Smooth muscle cell (in vitro differentiated cells): Measurements from ENCODE around the gene BRINP2. TPM values are rescaled to one million over a fixed set of nuclear protein-coding genes. Genes with fewer than 3 reads are reported as not detected.

Experiments
- DNase-seq: peaks from one replicate; lab custom pipeline; 2025; ENCODE audit not compliant: unreplicated experiment; lab: John Stamatoyannopoulos, UW
- H2AFZ ChIP-seq: fragments of 200-600 bp; sonication (generic); 2 replicates; pipeline ENCODE4 v1.6.0; 2016; ENCODE audit warnings: antibody characterized with exemption, low read depth, mild to moderate bottlenecking
- H3F3A ChIP-seq: fragments of 200-600 bp; sonication (generic); 2 replicates; pipeline ENCODE4 v1.6.0; 2017; ENCODE audit warnings: antibody characterized with exemption, low read depth
- H3K27ac ChIP-seq: fragments of 200-600 bp; sonication (generic); 2 replicates; pipeline ENCODE4 v1.5.1; 2016; ENCODE audit warnings: low read depth, mild to moderate bottlenecking
- H3K27me3 ChIP-seq: fragments of 200-600 bp; sonication (generic); 2 replicates; pipeline ENCODE4 v1.6.1; 2016; ENCODE audit warnings: low read depth, mild to moderate bottlenecking
- H3K36me3 ChIP-seq: fragments of 200-600 bp; sonication (generic); 2 replicates; pipeline ENCODE4 v1.5.1; 2016; ENCODE audit warnings: low read depth
- H3K4me1 ChIP-seq: fragments of 200-600 bp; sonication (generic); 2 replicates; pipeline ENCODE4 v1.5.1; 2016; ENCODE audit warnings: low read depth
- H3K4me2 ChIP-seq: fragments of 200-600 bp; sonication (generic); 2 replicates; pipeline ENCODE4 v1.6.0; 2016; ENCODE audit warnings: mild to moderate bottlenecking
- H3K4me3 ChIP-seq: fragments of 200-600 bp; sonication (generic); 2 replicates; pipeline ENCODE4 v1.5.1; 2016; ENCODE audit warnings: mild to moderate bottlenecking
- H3K79me2 ChIP-seq: fragments of 200-600 bp; sonication (generic); 2 replicates; pipeline ENCODE4 v1.6.0; 2016; ENCODE audit warnings: low read depth, mild to moderate bottlenecking
- H3K9ac ChIP-seq: fragments of 200-600 bp; sonication (generic); 2 replicates; pipeline ENCODE4 v1.6.0; 2016; ENCODE audit warnings: low read depth
- H3K9me3 ChIP-seq: fragments of 200-600 bp; sonication (generic); replicated peaks from 2 replicates; pipeline ENCODE4 v1.5.1; 2016; ENCODE audit warnings: low read depth
- H4K20me1 ChIP-seq: fragments of 200-600 bp; sonication (generic); 2 replicates; pipeline ENCODE4 v1.6.0; 2016; ENCODE audit warnings: low read depth
- WGBS: methylation state at CpG from one replicate; pipeline ENCODE4 v1.1.7; 2016; ENCODE audit warnings: low lambda C conversion rate; 5-methylcytosine and 5-hydroxymethylcytosine counted together
- polyA plus RNA-seq: library from polyadenylated mRNA; unstranded; fragments of >200 nt; fragmentation: Nextera tagmentation; extraction: Ambion mirVana; gene quantifications from 2 replicates; pipeline ENCODE4 v1.2.1, GENCODE V29; 2016
- total RNA-seq: library from RNA; depleted of rRNA; stranded (reverse); fragments of >200 nt; gene quantifications from 2 replicates; pipeline ENCODE4 v1.2.3, GENCODE V29; 2014
- TF ChIP-seq, protein P1 (sequence below): fragments of 200-600 bp; sonication (generic); IDR thresholded peaks from 2 replicates; pipeline ENCODE4 v1.5.1; 2017; ENCODE audit warnings: borderline replicate concordance, mild to moderate bottlenecking, antibody characterized with exemption; ENCODE audit not compliant: insufficient read depth, poor library complexity, severe bottlenecking

Gene BRINP2
- total and polyA plus RNA-seq, 2 experiments from 2014 or later = not detected

DNA sequence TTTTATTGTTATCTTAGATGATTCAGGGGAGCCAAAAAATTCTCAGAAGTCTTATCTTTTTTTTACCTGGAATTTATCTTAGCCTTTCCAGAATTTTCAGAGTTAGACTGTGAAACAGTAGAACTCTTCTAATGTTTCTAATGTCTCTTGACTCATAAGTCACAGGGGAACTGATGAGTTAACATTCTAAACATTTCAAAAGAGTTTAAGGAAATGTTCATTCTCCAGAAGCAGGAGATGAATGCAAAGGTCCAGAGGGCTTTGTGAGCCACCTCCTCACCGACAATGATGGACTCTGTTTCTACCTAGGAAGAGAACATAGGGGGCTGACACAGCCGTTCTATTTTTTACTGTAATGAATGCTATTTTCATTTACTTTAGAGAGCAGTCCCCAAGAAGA is 157.5 kb downstream of the BRINP2 start:
- no peak overlapping the region for H3K4me3 ChIP-seq
- no peak overlapping the region for H3K9ac ChIP-seq
- H3K27me3 ChIP-seq = no peaks in the 10 kb centered on the region
- no peaks in the 10 kb centered on the region for H3F3A ChIP-seq
- H3K4me2 ChIP-seq = no peak overlapping the region
- TF ChIP-seq, protein P1, sequence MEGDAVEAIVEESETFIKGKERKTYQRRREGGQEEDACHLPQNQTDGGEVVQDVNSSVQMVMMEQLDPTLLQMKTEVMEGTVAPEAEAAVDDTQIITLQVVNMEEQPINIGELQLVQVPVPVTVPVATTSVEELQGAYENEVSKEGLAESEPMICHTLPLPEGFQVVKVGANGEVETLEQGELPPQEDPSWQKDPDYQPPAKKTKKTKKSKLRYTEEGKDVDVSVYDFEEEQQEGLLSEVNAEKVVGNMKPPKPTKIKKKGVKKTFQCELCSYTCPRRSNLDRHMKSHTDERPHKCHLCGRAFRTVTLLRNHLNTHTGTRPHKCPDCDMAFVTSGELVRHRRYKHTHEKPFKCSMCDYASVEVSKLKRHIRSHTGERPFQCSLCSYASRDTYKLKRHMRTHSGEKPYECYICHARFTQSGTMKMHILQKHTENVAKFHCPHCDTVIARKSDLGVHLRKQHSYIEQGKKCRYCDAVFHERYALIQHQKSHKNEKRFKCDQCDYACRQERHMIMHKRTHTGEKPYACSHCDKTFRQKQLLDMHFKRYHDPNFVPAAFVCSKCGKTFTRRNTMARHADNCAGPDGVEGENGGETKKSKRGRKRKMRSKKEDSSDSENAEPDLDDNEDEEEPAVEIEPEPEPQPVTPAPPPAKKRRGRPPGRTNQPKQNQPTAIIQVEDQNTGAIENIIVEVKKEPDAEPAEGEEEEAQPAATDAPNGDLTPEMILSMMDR = no peak
- H4K20me1 ChIP-seq = no peaks in the 10 kb centered on the region
- no peaks in the 10 kb centered on the region for H3K4me1 ChIP-seq
- WGBS = 66% methylated on average over 2 of the region's 2 CpGs
- no peaks in the 10 kb centered on the region for H3K36me3 ChIP-seq
- DNase-seq = no peak
- no peak overlapping the region for H3K27ac ChIP-seq
- H2AFZ ChIP-seq = no peak overlapping the region
- H3K9me3 ChIP-seq = no peaks in the 10 kb centered on the region
- H3K79me2 ChIP-seq = no peaks in the 10 kb centered on the region

DNA sequence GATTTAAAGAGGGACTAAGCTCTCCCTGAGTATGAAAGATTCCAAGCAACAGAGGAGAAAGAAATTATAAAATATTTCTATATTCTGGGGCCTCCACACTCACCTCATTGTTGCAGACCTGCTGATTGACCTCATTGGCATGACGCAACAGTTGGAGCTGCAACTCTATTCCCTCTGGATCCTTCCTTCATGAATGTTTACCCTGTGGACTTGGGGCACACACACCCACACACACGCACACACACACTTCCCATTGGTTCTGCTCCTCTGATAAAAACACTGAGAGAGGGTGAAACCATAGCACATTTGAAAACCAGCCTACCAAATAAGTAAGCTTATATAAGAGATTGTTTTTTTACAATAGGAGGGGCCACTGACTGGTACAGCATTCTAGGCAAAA is 159.1 kb downstream of the BRINP2 start:
- no peaks in the 10 kb centered on the region for H3K27me3 ChIP-seq
- H3K4me2 ChIP-seq = no peak overlapping the region
- no peak for DNase-seq
- no peak overlapping the region for H3K9ac ChIP-seq
- no peak overlapping the region for H3K4me3 ChIP-seq
- H3K4me1 ChIP-seq = no peaks in the 10 kb centered on the region
- WGBS = 94% methylated on average over 2 of the region's 2 CpGs
- no peaks in the 10 kb centered on the region for H4K20me1 ChIP-seq
- H3K27ac ChIP-seq = no peak overlapping the region
- TF ChIP-seq, protein P1 = no peak
- no peaks in the 10 kb centered on the region for H3K79me2 ChIP-seq
- no peaks in the 10 kb centered on the region for H3F3A ChIP-seq
- no peaks in the 10 kb centered on the region for H3K9me3 ChIP-seq
- H2AFZ ChIP-seq = no peak overlapping the region
- H3K36me3 ChIP-seq = no peaks in the 10 kb centered on the region

Other genes with a start within 250 kb of the BRINP2 start
- gene ASTN1, start 6.2 kb upstream of the BRINP2 start, total RNA-seq = 0.04 TPM in 1 of 2 replicates, not detected in the other
- not detected in 2 replicates for gene ASTN1, start 6.2 kb upstream of the BRINP2 start, polyA plus RNA-seq